Spinal cord (tissue), 10 donors: ENCODE data around the gene GPR3. TPM values are rescaled to one million over a fixed set of nuclear protein-coding genes. Genes with fewer than 3 reads are reported as not detected.
A peak's percentile ranks its signal among the peaks of the same experiment; 100 is the strongest.

Experiments used
- DNase-seq, 6 donors: peaks; one replicate each; pipeline versions ENCODE4 v3.0.0 to v3.0.0-alpha.2; 2013 to 2015; ENCODE audit warnings: low spot score in 6 of 6, low read depth in 4 of 6
- H3K27ac ChIP-seq: one replicate; pipeline ENCODE4 v1.5.1; 2013; ENCODE audit warnings: low read depth, low read length, control low read depth
- H3K27me3 ChIP-seq: one replicate; pipeline ENCODE4 v1.6.1; 2013; ENCODE audit warnings: low read length; ENCODE audit not compliant: control insufficient read depth, insufficient read depth
- H3K36me3 ChIP-seq: one replicate; pipeline ENCODE4 v1.6.1; 2013; ENCODE audit warnings: low read length; ENCODE audit not compliant: control insufficient read depth, insufficient read depth
- H3K4me1 ChIP-seq: one replicate; pipeline ENCODE4 v1.6.1; 2013; ENCODE audit warnings: low read length; ENCODE audit not compliant: control insufficient read depth, insufficient read depth
- H3K4me3 ChIP-seq: one replicate; pipeline ENCODE4 v1.5.1; 2013; ENCODE audit warnings: low read depth, low read length, control low read depth
- H3K9me3 ChIP-seq: one replicate; pipeline ENCODE4 v1.6.1; 2013; ENCODE audit warnings: low read length; ENCODE audit not compliant: control insufficient read depth, insufficient read depth
- WGBS: methylation state at CpG from one replicate; pipeline ENCODE4 v1.1.5; 2013; ENCODE audit warnings: missing lambda C conversion rate; ENCODE audit not compliant: insufficient coverage; 5-methylcytosine and 5-hydroxymethylcytosine counted together
- long read RNA-seq, 4 donors: transcript quantifications; one replicate each; lab custom pipeline, GENCODE V29; 2026
- polyA plus RNA-seq, 2 donors: library from polyadenylated mRNA; unstranded; fragments of 120-200 nt; gene quantifications; one replicate each; pipeline ENCODE4 v1.2.1, GENCODE V29; 2013; ENCODE audit not compliant: insufficient read length in 2 of 2
- total RNA-seq, 2 donors: library from RNA; depleted of rRNA in 1 of 2; stranded (reverse); fragments of 120-200 nt in 1 of 2; fragments of >200 nt in 1 of 2; gene quantifications; one replicate each; pipeline versions ENCODE4 v1.2.3 to v1.2.4, GENCODE V29; 2013 to 2014
- donor health status: healthy.

GPR3 gene
- total RNA-seq: 1 to 10 TPM in 1 of 2 donors, under 1 TPM in 1; 0.66 to 1.7 TPM
- polyA plus RNA-seq: 1 to 10 TPM; 3.2 to 3.6 TPM
- long read RNA-seq, donor 1, partial matches to known transcripts: 0 of 3 reads
- long read RNA-seq, donor 1, other reads (novel, unspliced or antisense): 0 of 3 reads
- long read RNA-seq, donor 2: 0 reads
- long read RNA-seq, donor 3, partial matches to known transcripts: 68 of 68 reads
- long read RNA-seq, donor 3, other reads (novel, unspliced or antisense): 0 of 68 reads
- long read RNA-seq, donor 4, partial matches to known transcripts: 0 of 1 reads
- long read RNA-seq, donor 4, other reads (novel, unspliced or antisense): 0 of 1 reads

DNA sequence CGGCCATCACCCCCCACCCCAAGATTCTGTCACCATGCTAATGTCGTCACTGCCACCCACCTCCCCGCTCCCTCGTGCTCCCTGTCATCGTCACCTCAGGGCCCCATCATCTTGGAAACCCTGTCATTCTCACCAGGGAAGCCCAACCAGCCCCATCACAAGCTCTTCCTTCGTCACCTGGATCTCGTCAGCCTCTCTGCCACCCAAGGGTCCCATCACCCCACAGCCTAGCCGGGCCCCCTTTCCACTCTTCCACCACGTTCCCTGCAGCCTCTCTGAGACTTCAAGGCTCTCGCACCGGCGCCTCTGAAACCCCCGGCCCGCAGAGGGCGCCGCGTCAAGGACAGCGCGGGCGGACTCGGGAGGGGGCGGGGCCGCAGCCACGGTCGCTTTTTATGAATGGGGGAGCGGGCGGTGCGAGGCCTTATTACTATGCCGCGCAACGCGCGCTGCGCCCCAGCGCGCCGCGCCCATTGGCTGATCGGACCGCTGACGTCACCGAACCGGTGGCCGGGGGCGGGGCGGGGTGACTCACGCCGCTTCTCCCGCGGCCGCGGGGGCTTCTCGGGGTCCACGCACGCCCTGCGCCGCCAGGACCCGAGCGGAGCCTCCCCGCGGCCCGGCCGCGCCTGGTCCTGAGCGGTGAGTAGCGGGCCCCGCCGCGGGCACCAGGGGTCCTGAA, at the start of gene GPR3:
TSS of gene GPR3 (plus strand) at position 527 of the 682 bp plus-strand sequence. CDS start 1,177 bp downstream, outside the sequence.
- Histone ChIP-seq H3K36me3 (peaks cover 10% of the 10 kb centered on the region), H3K9me3 (no peaks in the 10 kb centered on the region), H3K4me3 (peak within 1 kb of the TSS; percentile 62), H3K27ac (peak within 1 kb of the TSS; percentile 64), H3K4me1 (peaks cover 37% of the 10 kb centered on the region), H3K27me3 (no peaks in the 10 kb centered on the region)
- DNase-seq: peak in 5 of 6 donors; percentile 79 to 97 (median 88)
- WGBS: under 1% methylated on average over 69 of the region's 69 CpGs

- no peak overlapping the region for H3K4me3 ChIP-seq
These were observed 49.4 kb upstream of the GPR3 start for GRCh38 chr1:27342778-27343638.

DNA sequence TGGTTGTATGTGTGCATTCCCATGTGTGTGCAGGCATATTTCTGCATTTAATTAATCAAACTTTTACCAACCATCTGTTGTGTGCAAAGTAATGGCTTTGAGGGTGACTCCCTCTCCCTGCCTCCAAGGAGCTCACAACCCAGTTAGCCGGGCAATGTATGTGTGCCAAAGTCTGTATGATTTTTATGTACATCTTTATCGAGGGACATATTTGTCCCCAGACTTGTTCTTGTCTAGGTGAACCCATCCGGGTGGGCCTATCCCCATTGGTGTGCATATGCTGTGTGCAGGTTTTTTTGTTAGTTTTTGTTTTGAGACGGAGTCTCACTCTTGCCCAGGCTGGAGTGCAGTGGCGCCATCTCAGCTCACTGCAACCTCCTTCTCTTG, 48.8 kb upstream of the GPR3 start:
- peaks cover 6% of the 10 kb centered on the region for H3K27me3 ChIP-seq
- H3K27ac ChIP-seq: no peak overlapping the region
- no peaks in the 10 kb centered on the region for H3K4me1 ChIP-seq
- H3K4me3 ChIP-seq: no peak overlapping the region
- WGBS: 100% methylated on average over 2 of the region's 5 CpGs
- peaks cover 24% of the 10 kb centered on the region for H3K36me3 ChIP-seq
- no peak for DNase-seq
- H3K9me3 ChIP-seq: no peaks in the 10 kb centered on the region

More at GRCh38 chr1:27342778-27343638, 49.4 kb upstream of the GPR3 start:
- H3K27me3 ChIP-seq: peaks cover 4% of the 10 kb centered on the region
- no peak for DNase-seq
- H3K27ac ChIP-seq: no peak overlapping the region
- WGBS: 66% methylated on average over 30 of the region's 31 CpGs
- no peaks in the 10 kb centered on the region for H3K9me3 ChIP-seq
- peaks cover 26% of the 10 kb centered on the region for H3K36me3 ChIP-seq
- H3K4me1 ChIP-seq: no peaks in the 10 kb centered on the region

- no peak overlapping the region for H3K27ac ChIP-seq
- WGBS: 88% methylated on average over 12 of the region's 12 CpGs
These were observed 47.1 kb upstream of the GPR3 start for GRCh38 chr1:27345272-27345671.

GRCh38 chr1:27346357-27346756, 46.1 kb upstream of the GPR3 start:
- 92% methylated on average over 3 of the region's 8 CpGs for WGBS
- Histone ChIP-seq H3K27ac (no peak overlapping the region), H3K4me1 (peaks cover 24% of the 10 kb centered on the region), H3K27me3 (peaks cover 33% of the 10 kb centered on the region), H3K9me3 (no peaks in the 10 kb centered on the region), H3K4me3 (no peak overlapping the region), H3K36me3 (peaks cover 14% of the 10 kb centered on the region)
- no peak for DNase-seq

More at GRCh38 chr1:27345272-27345671, 47.1 kb upstream of the GPR3 start:
- H3K4me1 ChIP-seq: peaks cover 13% of the 10 kb centered on the region
- no peaks in the 10 kb centered on the region for H3K9me3 ChIP-seq
- no peak for DNase-seq
- H3K4me3 ChIP-seq: no peak overlapping the region
- H3K27me3 ChIP-seq: peaks cover 22% of the 10 kb centered on the region
- H3K36me3 ChIP-seq: peaks cover 15% of the 10 kb centered on the region

GRCh38 chr1:27346991-27347624, 45.3 kb upstream of the GPR3 start:
- Histone ChIP-seq H3K27ac (no peak overlapping the region), H3K27me3 (peaks cover 37% of the 10 kb centered on the region), H3K9me3 (no peaks in the 10 kb centered on the region), H3K4me1 (peaks cover 28% of the 10 kb centered on the region), H3K36me3 (peaks cover 7% of the 10 kb centered on the region), H3K4me3 (no peak overlapping the region)
- DNase-seq: no peak
- WGBS: 91% methylated on average over 10 of the region's 14 CpGs

DNA sequence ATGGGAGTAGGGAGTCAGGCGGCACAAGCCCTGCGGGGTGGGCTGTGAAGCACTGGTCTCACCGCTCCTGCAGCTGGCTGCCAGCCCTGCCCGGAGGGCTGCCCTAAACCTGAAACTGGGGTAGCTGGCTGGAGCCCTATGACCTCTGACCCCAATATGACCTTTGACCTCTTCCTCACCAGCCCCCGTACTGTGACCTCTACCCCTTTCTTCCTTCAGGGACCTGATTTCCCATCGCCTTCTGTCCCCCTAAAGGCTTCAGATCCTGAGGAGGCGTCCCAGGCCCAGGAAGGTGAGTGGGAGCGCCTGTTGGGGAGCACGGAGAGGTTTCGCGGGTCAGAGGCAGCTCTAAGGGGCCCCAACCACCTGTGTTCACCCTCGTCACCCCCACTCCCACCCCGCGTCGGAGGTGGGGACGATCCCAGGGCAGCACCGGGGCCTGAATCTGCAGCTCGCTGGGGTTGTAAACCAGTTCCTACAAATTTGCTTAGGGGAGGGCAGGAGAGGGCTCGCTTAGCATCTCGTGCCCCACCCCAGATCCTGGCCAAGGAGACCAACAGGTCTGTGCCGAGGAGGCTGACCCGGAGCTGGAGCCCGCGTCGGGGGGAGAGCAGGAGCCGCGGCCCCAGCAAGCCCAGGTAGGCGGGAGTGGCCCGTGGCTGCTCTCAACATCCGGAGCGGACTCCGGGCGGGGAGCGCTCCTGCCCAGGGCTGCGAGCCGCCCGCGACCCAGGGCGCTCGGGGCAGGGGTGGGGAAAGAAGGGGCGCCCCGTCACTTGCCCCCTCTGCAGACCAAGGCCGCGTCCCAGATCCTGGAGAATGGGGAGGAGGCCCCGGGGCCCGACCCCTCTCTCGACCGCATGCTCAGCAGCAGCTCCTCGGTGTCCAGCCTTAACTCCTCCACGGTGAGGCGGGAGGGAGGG, 43.3 kb upstream of the GPR3 start:
- no peak for DNase-seq

GRCh38 chr1:27349784-27350662, 42.4 kb upstream of the GPR3 start:
- peaks cover 8% of the 10 kb centered on the region for H3K36me3 ChIP-seq
- H3K4me1 ChIP-seq: peaks cover 28% of the 10 kb centered on the region
- DNase-seq: peak in 3 of 6 donors; percentile 25 to 79 (median 77)
- peaks cover 37% of the 10 kb centered on the region for H3K27me3 ChIP-seq
- H3K27ac ChIP-seq: no peak overlapping the region
- 2% methylated on average over 82 of the region's 84 CpGs for WGBS
- no peaks in the 10 kb centered on the region for H3K9me3 ChIP-seq
- peak overlapping the region; percentile 9 for H3K4me3 ChIP-seq

More for the DNA sequence above, 43.3 kb upstream of the GPR3 start:
- no peak overlapping the region for H3K27ac ChIP-seq
- H3K9me3 ChIP-seq: no peaks in the 10 kb centered on the region
- 2% methylated on average over 38 of the region's 51 CpGs for WGBS
- H3K4me3 ChIP-seq: peak overlapping the region; percentile 9
- peaks cover 37% of the 10 kb centered on the region for H3K27me3 ChIP-seq
- H3K4me1 ChIP-seq: peaks cover 28% of the 10 kb centered on the region
- peaks cover 8% of the 10 kb centered on the region for H3K36me3 ChIP-seq
